ENCODE data around the gene CLSTN2.

CLSTN2 gene

DNA sequence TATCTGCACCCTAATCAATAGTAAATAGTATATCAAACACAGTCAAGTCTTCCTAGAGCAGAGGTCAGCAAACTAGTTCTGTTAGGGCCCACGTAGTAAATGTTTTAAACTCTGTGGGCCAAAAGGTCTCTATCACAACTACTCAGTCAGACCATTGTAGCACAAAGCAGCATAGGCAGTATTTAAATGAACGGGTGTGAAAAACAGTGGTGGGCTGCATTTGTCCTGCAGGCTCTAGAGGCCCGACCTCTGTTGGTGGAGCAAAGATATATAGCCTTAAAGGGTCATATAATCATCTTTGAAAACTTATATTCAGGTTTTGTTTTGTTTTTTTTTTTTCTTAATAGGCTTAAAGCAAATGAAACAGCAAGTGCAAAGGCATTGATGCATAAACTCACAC lies 416.5 kb downstream of the CLSTN2 start:
- DNase-seq, result no peak

DNA sequence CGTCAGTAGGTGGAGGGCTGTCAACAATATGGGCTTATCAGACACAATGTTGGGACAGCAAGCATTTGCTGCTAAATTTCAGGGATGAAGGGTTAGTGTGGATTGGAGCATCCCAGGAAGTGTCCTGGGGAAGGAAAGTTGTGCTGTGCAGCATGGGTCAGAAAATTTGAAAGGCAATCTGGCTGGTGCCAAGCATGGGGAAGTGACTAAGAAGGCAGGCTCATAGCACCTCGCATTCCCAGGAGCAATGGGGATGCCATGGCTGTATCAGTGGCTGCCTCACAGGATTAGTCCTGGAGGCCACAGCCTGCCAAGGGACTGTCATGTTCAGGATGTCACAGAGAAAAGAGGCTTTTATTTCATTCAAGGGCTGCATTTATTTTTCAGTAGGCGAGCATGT lies 420.5 kb downstream of the CLSTN2 start:
- DNase-seq, result no peak

DNA sequence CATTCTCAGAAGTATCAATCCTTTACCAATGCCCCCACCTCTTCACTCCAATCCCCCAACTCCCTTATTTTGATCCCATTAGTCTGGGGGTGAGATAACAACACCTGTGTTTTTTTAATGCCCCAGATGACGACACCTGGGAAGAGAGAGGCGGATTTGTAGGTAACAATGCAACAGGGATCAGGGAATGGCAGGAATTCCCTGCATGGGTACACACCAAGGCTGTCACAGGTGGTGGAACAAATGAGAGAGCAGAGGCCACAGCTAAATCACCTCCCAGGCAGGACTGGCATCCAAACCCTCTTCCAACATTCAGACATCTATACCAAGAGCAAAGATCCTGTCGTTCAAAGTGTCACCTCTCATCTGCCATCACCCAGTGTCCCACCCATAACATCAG lies 423.7 kb downstream of the CLSTN2 start:
- DNase-seq, result no peak

DNA sequence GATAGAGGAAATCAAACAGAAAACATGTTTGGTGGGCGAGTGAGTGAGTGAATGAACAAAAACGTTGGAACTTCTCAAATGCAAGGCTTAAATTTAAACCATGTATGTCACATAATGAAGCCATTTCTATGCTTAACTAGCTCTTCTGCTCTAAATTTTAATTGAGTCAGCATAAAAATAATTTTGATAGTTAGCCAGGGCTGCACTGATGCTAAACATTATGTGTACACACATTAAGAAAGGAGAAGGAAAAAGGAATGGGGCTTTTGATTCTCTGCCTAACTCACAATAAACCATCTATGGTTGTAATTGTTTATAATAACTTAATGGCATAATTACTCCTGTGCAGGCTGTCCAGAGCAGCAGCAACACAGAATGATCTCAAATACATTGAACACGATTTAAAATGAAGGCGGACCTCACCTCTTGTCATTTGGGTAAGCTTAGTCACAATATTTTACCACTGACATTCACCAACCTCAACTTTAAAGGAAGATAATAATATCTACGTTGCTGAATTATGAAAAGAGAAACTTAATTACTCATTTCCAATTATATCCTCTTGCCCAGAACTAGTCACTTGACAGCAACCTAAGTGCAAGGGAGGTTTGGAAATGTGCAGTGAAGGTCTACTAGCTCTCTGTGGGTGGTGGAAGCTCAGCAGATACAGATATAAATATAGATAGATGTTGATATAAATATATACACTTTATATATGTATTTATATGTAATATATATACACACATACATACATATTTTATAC lies 424.4 kb downstream of the CLSTN2 start:
- DNase-seq, result no peak

DNA sequence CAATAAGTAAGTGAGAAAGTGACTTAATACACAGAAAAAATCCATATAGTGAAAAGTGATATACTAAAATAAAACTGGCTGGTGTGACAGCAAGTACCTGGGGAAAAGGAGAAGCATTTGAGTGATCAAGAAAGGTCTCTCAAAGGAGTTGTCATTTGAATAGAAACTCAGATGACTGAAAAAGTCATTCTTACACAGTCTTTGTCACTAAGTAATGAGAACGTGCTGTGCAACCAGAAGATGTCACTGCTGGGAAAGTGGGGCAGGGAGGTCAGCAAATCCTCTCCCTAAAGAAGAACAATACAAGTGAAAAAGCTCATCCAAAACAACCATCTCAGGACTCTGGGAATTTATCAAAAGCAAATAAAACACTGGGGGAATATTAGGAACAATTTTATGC lies 425.3 kb downstream of the CLSTN2 start:
- DNase-seq, result no peak

DNA sequence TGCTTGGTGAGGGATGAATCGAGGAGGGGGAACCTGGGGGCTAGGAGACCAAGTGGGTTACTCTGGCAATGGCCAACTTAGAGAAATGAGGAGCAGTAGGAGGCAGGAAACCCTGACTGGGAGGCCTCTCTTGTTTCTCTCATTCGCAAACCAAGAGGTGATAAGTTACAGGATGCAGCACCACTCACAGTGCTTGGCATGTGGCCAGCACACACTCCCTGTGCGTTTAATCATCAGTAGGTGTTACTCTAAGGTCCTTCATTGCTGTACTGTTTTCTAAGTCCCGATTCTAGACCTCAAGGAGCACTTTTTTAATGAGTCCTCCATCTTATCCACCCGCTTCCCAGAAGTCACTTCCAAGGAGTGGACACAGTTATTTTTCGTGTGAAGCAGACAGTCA lies 428.8 kb downstream of the CLSTN2 start:
- DNase-seq, result peak in 1 of 2 experiments; percentile 40

DNA sequence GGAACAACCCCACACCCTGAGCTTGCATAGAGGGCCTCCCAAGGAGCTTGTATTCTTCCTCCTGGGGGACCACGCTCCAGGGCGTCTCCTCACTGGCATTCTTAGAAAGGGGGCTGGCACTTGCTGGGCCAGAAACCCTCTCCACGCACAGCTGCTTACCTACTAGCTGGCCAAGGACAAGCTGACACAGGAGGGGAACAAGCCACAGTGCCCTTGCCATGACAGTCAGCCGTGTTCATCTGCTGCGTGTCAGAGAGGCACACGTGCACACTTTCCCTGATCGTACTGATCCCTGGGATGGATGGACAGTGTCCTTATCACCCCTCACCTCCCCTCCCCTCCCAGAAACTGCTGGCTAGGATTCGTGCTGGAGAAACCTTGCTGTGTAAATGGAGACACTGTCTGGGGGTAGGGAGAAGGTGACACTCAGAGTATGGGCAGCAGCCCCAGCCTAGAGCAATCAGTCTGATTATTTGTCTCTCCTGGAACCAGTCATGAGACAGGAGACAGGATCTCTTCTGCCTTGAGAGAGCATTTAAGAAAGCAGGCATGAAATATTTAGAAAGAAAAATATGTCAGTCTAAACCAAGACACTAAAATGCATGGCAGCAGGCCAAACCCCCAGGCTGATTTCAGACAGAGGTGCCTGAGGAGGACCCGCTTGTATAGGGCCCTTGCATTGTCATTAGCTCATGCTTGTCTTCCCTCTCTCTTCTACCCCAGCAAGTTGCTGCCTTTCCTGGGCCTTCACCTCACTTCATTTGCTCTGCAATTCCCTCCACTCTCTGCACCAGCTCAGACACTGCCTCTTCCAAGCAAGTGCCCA lies 431.1 kb downstream of the CLSTN2 start:
- no peak for DNase-seq

DNA sequence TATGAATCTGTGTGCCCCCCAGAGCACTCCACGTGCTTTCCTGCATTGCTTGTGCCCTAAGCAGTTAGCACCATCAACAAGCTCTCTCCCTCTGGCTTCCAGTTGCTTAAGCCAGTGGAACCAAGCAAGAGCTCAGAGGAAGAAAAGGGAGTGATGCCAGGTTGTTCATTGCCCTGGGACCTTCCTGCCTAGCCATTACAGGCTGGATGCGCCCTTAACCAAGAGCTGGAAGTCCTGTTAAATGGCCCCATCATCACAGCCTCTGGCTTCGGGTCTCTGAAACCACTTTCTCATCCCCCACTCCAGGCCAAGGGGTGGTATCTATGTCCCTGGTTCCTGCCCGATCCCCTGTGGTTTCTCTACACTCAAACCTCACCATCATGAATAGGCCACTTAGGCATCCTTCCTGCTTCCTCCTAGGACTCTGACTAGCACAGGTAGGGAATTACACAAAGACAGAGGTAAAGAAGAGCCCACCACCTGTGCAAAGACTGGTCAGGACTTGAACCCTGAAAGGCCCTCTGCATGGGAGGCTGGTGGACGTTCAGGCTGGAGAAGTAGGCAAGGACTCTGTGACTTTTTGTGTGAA lies 433.3 kb downstream of the CLSTN2 start:
- DNase-seq, result no peak

DNA sequence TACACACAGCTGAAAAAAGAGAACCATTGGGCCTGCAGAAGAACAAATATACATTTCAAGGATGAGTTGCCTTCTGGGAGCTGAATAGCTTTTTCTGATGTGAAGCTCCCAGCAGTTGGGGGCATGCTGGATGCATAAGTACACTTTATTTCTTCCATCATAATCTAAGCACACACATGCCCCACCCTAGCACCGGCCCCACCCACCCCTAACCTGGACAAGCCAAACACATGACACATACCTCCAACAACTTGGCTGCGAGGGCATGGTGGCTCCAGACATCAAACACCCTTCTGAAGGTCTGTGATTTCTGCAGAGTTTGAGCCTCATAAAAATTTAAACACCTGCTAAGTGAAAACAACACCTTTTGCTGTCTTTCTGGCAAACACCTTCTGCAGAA lies 435.7 kb downstream of the CLSTN2 start:
- peak; percentile 36 to 61 for DNase-seq

DNA sequence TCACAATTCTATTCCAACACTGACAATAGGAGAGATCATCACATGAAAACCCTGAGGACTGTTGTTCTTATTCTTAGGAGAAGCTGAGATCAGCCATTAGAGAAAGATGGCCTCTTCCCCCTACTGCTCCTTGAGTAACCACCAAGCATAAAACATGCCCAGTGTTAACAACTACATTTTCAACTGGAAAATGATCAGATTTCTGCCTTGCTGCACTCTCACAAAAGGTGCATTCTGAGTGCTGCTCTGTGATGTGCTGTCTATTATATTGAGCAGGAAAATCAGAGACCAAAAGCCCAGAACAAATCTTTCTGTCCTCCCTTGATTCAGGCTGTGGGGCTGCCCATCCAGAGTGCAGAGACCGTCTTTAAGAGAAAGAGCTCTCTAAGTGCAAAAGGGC lies 438.2 kb downstream of the CLSTN2 start:
- DNase-seq, result no peak

DNA sequence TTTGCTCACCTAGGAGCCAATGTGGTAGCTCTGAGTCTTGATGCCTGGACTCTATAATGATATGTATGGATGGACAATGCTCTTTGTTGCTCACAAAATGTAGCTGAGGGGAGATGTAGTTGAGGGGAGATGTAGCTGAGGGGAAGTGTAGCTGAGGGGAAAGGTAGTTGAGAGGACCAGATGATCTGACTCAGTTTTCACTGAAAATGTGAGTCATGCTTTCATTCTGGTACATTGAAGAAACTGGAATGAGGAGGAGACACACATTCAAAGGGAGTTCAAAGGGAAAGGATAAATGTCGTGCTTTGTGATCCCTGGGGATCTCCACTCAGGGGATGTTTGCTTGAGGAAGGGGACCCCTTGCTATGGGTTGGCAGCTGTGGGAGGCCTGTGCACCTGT lies 440.0 kb downstream of the CLSTN2 start:
- no peak for DNase-seq

DNA sequence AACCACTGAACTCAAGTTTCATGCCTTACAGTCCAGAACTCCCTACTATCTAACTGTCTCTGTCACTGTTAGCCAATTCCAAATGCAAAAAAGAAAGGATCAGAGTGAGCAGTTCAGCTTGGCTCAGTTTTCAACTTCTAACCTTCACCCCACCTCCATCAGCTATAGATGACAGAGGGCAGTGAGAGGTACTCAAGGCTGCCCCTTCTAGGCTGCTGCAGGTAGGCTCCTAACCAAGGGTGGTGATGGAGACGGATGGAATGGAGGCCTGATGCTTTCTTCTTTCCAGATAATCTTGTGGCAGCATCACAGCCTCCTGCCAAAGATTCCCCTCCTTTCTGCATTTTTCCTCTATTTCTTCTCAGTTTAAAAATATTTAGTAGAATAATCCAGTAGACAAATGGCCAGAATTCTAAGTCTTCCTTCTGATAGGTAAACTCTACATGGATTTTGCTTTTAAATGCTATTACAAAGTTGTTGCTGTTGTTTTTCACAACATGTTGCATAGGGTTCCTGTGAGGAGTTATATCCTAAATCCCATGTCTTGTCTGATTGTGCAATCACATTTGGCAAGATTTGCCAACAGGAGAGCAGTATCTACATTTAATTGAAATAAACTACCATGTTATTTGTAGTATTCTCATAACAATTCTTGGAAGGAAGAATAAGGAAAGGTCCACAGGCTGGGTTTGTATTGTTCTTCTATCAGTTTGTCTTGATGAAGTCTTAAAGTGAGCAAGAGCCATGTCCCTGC lies 441.3 kb downstream of the CLSTN2 start:
- DNase-seq, result no peak

DNA sequence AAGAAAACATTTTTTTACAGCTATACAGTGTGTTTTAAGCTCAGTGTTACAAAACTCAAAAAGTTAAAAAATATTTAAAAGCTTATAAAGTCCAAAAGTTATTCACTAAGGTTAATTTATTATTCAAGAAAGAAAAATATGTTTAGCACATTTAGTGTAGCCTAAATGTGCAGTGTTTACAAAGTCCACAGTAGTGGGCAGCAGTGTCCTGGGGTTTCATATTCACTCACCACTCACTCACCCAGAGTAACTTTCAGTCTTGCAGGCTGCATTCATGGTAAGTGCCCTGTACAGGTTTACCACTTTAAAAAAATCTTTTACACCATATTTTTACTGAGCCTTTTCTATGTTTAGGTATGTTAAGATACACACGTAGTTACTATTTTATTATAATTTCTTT lies 442.7 kb downstream of the CLSTN2 start:
- DNase-seq, result no peak

DNA sequence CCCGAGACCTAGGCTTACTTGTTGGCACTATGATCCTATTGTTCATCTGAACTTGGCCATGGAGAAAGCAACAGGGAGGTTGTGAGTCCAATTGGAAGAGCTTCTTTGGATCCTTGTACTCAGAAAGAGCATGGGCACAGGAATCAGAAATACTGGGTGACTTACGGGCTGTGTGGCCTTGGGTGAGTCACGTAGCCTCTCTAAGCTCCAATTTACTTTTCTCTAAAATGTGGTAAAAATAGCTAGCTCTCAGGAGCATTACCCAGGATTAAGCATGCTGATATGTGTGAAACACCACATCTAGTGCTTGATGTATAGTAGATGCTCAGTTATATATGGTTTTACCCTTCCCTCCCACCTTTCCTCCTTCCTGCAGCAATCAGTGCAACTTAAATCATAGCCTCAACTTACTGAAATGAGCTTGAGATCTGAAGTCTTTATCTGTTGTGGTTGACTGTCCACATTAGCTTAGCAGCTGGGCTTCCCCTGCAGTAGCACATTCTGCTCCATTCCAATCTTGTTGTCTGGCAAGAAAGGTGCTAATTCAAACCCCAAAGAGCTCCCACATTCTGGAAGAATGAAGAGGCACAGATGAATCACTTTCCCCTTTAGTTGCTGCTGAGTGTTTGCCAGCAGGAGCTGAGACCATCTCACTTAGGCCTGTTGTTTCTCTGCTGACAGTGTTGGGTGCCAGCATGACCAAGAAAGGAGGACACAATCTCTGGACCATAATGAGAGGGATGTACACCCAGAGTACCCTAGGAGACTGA lies 443.8 kb downstream of the CLSTN2 start:
- no peak for DNase-seq

DNA sequence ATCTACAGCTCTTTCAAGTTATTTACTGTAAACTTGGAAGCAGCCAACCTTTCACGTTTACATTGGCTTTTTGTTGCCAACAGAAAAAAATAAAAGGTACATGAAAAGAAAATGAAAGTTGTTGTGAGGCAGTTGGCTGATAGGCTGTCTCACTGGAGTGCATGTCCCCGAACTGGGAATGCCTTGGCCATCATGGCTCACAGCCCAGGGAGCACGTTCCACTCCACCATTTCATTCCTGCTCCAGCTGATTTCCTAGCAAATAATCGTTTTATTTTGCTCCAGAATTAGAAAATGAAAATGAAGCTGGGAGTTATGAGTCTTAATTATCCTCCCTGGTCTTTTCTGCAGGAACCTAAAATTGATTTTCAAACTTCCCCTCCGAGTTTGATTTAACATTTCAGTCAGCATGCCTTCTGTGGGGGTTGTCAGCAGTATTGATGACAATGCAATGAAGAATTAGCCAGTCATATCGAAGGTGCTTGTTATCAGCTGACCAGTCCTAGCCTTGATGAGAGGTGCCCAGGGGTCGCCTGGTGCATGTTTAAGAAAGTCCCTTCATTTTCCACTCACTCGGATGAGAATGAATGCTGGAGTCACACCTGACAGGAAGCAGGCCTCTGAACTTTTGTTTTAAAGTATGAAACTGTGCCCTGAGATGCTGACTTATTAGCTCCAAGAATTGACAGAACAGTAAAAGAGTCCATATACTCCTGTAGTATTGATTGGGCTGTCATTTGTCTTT lies 449.2 kb downstream of the CLSTN2 start:
- DNase-seq, result no peak

DNA sequence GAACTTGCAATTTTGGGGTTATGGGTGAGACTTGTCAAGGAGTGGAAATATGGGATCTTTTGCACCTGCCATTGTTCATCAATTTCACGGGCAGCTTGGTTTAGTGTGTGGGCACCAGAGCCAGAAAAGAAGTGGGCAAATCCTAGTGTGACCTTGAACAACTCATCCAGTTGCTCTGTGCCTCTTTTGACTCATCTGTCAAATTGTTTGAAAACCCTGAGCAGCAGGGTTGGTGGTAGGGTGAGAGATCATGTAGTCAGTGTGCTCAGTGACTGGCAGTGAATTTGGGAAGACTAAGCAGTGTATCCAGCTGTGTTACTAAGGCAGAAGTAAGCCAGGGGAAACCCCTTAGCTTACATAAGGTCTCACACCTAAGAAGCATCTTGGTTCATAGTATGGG lies 449.9 kb downstream of the CLSTN2 start:
- DNase-seq, result no peak

DNA sequence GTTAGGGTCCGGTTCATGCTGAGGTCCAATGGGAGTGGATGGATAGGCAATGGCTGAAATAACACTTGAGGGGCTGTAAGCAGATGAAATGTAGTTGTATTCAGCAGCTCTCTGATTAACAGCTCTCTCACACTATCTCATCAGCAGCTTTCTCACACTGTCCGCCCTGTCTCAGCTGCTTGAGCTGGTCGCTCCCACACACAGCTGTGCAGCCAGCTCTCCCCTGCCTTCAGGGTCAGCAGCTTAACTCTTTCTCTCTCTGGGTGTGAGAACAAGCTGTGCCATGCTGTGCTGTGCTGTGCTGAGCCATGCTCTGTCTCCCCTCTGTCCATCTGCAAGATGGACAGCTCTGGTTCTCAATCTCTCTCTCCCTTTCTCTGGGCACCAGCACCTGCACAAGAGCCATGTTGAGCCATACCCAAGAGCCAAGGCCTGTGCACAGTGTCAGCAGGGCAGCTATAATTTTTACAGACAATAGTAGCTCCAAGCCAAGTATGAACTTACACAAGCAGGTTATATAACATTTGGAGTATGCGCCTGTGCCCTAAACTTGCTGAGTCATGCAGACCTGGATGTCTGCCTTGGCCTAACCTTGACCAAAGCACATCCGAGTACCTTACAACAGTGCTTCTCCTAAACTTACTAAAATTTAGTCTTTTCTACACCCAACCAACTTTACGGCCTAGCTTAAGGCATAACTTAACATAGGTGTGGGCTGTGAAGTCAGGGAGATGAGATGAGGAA lies 451.5 kb downstream of the CLSTN2 start:
- no peak for DNase-seq

DNA sequence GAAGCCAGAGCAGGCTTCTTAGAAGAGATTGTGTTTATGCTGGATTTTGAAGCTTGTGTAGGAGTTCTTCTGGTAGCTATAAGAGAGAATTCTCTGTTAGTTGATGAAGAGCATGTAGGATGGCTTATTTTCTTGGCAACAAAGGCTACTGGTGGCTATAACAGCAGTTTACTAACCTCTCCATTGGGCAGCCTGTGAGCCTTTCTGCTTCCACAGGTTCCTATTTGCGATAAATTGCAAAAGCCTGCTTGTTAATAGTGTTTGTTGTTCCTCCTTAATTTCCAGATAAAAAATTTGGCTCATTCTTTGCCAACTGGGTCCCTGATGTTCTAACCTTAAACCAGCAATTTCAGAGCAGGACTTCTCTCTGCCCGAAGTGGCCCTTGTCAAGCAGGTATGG lies 452.3 kb downstream of the CLSTN2 start:
- no peak for DNase-seq

DNA sequence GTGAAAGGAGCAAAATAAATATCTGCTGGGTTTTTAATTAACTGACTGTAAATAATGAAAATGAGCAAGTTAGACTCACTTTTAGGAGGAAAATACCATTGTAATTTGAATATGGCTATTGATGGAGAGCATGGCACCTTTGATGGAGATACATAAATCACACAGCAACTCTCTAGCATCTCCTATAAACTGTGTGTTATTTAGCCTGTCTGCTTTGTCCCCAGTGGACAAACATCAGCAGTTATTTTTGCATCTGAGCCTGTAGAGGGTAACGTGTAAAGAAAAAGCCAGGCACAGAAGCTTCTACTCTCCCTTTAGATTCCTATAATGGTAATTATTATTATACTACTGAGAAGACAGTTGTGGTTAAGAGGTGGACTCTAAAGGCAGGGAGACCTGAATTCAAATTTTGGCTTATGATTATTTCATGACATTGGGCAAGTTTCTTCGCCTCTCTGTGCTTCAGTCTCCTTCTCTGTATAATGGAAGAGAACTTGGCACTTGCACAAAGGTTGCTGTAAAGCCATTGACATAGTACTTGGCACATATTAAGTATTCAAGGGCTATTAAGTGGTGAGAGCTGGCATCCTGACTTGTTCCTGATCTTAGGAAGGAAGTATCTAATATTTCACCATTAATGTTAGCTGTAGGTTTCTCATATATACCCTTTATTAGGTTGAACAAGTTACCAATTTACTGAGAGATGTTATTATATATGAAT lies 453.4 kb downstream of the CLSTN2 start:
- no peak for DNase-seq

DNA sequence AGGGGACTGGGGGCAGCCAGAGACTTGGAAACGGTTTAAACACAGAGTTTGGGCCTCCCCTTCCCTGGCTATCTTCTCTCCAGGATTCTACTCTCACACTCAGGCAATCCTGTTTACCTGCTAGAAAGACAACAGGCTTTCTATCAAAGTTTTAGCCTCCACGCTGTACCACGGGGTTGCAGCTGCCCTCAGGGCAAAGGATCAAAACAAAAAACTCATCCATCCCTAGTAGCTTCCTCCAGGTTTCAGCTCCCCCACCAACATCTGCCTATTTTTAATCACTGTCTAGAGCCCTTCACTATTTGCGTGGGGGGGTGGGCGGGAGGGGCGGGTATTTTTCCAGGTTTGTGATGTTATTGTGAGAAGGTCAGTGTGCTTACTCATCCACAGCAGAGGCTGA lies 456.1 kb downstream of the CLSTN2 start:
- DNase-seq, result peak in 1 of 2 experiments; percentile 79

All from SHP77 (cell line).